Naive B cell (primary cell): ENCODE results near the gene GTF3C5. TPM values are rescaled to one million over a fixed set of nuclear protein-coding genes. Genes with fewer than 3 reads are reported as not detected.
"Not testable (repeated sequence)": the region's sequence is repeated elsewhere in the genome, so short reads cannot be mapped to it uniquely, and the experiment has no call there.

ENCODE experiments used
- ATAC-seq, 2 donors: fragments of 150-1000 bp; cut with Tn5 transposase; 2 replicates each; pipeline ENCODE4 v1.10.0; 2021; ENCODE audit warnings: low read depth in 2 of 2, mild to moderate bottlenecking in 2 of 2, moderate library complexity in 2 of 2
- DNase-seq: peaks from one replicate; pipeline ENCODE4 v3.0.0; 2022
- H3K27ac Mint-ChIP-seq, 6 donors: one replicate each; pipeline ENCODE4 v1.8.0; 2020 to 2022; ENCODE audit warnings: mild to moderate bottlenecking in 6 of 6, mixed read lengths in 6 of 6, moderate library complexity in 5 of 6, inconsistent platforms in 2 of 6
- H3K27me3 Mint-ChIP-seq, 3 donors: one replicate each; pipeline ENCODE4 v1.8.0; 2021 to 2022; ENCODE audit warnings: mixed read lengths in 3 of 3, mild to moderate bottlenecking in 1 of 3
- H3K36me3 Mint-ChIP-seq, 2 donors: one replicate each; pipeline ENCODE4 v1.8.0; 2020 to 2022; ENCODE audit warnings: mixed read lengths in 2 of 2, inconsistent platforms in 1 of 2, mild to moderate bottlenecking in 1 of 2
- H3K4me1 Mint-ChIP-seq, 3 donors: one replicate each; pipeline ENCODE4 v1.8.0; 2020 to 2022; ENCODE audit warnings: mixed read lengths in 3 of 3, inconsistent platforms in 1 of 3, mild to moderate bottlenecking in 1 of 3, moderate library complexity in 1 of 3
- H3K4me3 Mint-ChIP-seq, 8 donors: one replicate each; pipeline ENCODE4 v1.8.0; 2020 to 2022; ENCODE audit warnings: mild to moderate bottlenecking in 8 of 8, mixed read lengths in 8 of 8, moderate library complexity in 8 of 8, inconsistent platforms in 2 of 8
- H3K9me3 Mint-ChIP-seq, 7 donors: one replicate each; pipeline ENCODE4 v1.8.0; 2020 to 2022; ENCODE audit warnings: mixed read lengths in 7 of 7, mild to moderate bottlenecking in 5 of 7, inconsistent platforms in 2 of 7, moderate library complexity in 1 of 7
- polyA plus RNA-seq, 6 donors: library from polyadenylated mRNA; unstranded; fragments of 300-500 nt; fragmentation: Illumina TruSeq; gene quantifications; one replicate each; pipeline ENCODE4 v1.2.3, GENCODE V29; 2021; ENCODE audit warnings: low read depth in 6 of 6

The GTF3C5 gene
- polyA plus RNA-seq, 6 donors from 2014 or later: 22.3 to 44.2 (median 32.7) TPM

DNA sequence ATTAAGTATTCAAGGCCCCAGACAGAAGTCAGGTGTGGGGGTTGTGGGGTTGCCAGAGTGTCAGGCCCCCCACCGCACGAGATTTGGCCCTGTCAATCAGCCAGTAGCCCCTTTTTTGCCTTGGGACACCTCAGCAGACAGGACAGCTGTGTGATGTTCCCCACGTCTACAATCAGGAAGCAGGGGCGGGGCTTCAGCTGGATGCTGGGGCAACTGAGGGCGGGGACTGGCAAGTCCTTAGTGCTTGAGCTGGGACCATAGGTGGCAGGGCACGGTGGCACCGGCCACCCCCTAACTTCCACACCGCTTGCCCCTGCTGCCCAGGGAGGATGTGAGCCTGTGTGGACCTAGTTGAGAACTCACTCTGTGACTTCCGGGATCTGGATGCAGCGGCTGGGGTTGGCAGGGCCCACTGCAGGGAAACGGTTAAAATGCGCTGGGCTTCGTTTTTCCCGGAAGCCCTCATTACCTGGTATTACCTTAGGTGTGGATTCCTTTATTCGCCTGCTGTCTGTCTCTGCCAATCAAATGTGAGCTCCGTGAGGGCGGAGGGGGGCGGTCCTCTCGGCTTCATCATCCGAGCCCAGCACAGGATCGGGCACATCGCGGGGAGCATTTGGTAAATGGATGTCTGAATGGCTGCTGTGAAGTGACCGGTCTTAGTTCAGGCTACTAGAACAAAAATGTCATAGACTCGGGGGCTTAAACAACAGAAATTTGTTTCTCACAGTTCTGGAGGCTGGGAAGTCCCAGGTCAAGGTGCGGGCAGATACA lies 7.5 kb upstream of the GTF3C5 start:
- H3K36me3 Mint-ChIP-seq: no peaks in the 10 kb centered on the region

DNA sequence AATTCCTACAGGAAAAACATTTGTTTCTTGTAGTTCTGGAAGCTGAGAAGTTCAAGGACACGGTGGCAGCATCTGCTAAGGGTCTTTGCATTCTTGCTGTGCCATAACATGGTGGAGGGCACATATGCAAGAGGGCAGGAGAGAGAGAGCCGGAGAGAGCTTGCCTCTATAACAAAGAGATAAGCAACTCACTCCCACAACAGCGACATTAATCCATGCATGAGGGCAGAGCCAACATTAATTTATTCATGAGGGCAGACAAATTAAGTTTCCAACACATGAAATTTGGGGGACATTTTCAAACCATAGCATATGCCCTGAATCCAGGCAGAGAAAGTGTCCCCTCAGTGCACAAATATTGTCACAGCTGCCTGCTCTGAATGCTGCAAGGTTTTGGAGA lies 4.4 kb upstream of the GTF3C5 start:
- DNase-seq: no peak
- ATAC-seq: no peak
- H3K27ac Mint-ChIP-seq: no peak overlapping the region
- no peaks in the 10 kb centered on the region for H3K36me3 Mint-ChIP-seq
- peaks cover 0 to 1% (median 0%) of the 10 kb centered on the region in 7 donors for H3K9me3 Mint-ChIP-seq
- H3K27me3 Mint-ChIP-seq: no peaks in the 10 kb centered on the region
- peak overlapping the region in 2 of 8 donors; percentile 9 to 85 for H3K4me3 Mint-ChIP-seq
- H3K4me1 Mint-ChIP-seq: peaks cover 19 to 35% (median 20%) of the 10 kb centered on the region in 3 donors

More for the DNA sequence above, 7.5 kb upstream of the GTF3C5 start:
- Mint-ChIP-seq H3K4me3 (peak overlapping the region in 1 of 8 donors; percentile 17), H3K27ac (peak overlapping the region in 2 of 6 donors; percentile 65 to 68), H3K4me1 (peaks cover 5 to 11% (median 10%) of the 10 kb centered on the region in 3 donors), H3K9me3 (no peaks in the 10 kb centered on the region), H3K27me3 (no peaks in the 10 kb centered on the region)
- DNase-seq: no peak
- ATAC-seq: no peak

DNA sequence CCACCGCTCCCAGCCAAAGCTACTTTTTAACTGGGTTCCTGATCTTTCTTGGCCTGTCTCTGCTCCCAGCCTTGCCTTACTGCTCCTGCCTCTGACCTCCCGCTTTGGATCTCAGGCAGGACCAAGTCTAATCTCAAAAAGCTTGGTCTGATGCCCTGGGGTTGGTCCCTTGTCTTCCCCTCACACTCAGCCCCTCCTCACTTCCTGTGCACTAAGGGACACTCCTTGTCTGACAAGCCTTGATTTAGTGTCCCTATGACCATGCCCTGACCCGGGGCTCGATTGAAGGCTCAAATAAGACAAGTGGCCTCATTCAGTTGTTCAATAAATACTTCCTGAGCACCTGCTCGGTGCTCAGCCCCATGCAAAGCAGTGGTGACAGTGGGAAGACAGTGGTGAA lies 3.7 kb upstream of the GTF3C5 start:
- H3K27ac Mint-ChIP-seq: peak overlapping the region in 2 of 6 donors; percentile 56 to 86
- peaks cover 26 to 42% (median 27%) of the 10 kb centered on the region in 3 donors for H3K4me1 Mint-ChIP-seq

DNA sequence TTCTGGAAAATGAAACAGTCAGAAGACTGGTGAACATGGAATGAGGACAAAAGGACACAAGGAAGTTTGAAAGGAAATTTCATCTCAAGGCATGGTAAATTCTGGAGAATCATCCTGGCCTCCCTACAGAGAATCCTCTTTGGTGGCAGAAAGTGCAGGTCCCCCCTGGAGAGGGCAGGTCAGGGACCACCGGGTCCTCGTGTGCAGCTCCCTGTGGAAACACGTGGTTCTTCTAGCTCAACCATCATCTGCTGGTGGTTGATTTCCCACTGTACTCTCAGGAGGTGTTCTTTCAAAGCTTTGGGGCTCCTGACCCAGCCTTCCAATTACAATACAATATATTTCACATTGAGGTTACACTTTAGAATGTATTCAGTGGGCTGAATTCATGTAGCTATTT lies 2.6 kb upstream of the GTF3C5 start:
- H3K4me1 Mint-ChIP-seq: peaks cover 30 to 42% (median 37%) of the 10 kb centered on the region in 3 donors
- no peak for DNase-seq
- H3K9me3 Mint-ChIP-seq: peaks cover 0 to 1% (median 0%) of the 10 kb centered on the region in 7 donors
- H3K27me3 Mint-ChIP-seq: no peaks in the 10 kb centered on the region
- H3K27ac Mint-ChIP-seq: no peak overlapping the region
- no peaks in the 10 kb centered on the region for H3K36me3 Mint-ChIP-seq
- no peak for ATAC-seq
- H3K4me3 Mint-ChIP-seq: peak overlapping the region in 6 of 8 donors; percentile 36 to 98 (median 80)

More for the DNA sequence above, 3.7 kb upstream of the GTF3C5 start:
- no peak for DNase-seq
- peak overlapping the region in 2 of 8 donors; percentile 45 to 94 for H3K4me3 Mint-ChIP-seq
- H3K27me3 Mint-ChIP-seq: no peaks in the 10 kb centered on the region
- ATAC-seq: no peak
- peaks cover 0 to 1% (median 0%) of the 10 kb centered on the region in 7 donors for H3K9me3 Mint-ChIP-seq
- H3K36me3 Mint-ChIP-seq: no peaks in the 10 kb centered on the region

DNA sequence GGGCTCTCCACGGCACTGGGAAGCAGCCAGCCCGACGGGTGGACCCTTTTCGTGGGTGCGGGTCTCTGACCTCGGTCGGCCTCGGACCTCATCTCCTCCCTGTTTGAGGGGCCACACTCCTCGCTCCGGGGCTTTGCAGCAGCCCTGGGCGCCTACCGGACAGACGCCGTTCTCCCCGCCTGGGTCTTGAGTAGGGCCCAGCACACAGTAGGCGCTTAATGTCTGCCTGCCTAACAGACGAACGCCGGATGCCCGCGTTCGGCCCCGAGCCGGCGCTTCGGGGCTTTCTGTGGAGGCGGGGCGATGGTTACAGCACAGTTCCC lies 842 bp upstream of the GTF3C5 start:
- Mint-ChIP-seq H3K27ac (peak overlapping the region; percentile 95 to 99 (median 98)), H3K9me3 (peaks cover 0 to 1% (median 0%) of the 10 kb centered on the region in 7 donors), H3K4me3 (peak overlapping the region; percentile 94 to 100 (median 99)), H3K4me1 (peaks cover 39 to 54% (median 47%) of the 10 kb centered on the region in 3 donors), H3K27me3 (no peaks in the 10 kb centered on the region), H3K36me3 (no peaks in the 10 kb centered on the region)
- DNase-seq (no peak), ATAC-seq (peak; percentile 7 to 14)

- no peak for DNase-seq
- no peak for ATAC-seq
- H3K4me1 Mint-ChIP-seq: peaks cover 39 to 60% (median 55%) of the 10 kb centered on the region in 3 donors
- H3K27ac Mint-ChIP-seq: peak overlapping the region; percentile 95 to 99 (median 98)
- peaks cover 0 to 1% (median 0%) of the 10 kb centered on the region in 7 donors for H3K9me3 Mint-ChIP-seq
- no peaks in the 10 kb centered on the region for H3K36me3 Mint-ChIP-seq
- no peaks in the 10 kb centered on the region for H3K27me3 Mint-ChIP-seq
- peak overlapping the region; percentile 94 to 100 (median 99) for H3K4me3 Mint-ChIP-seq
These were observed 279 bp downstream of the GTF3C5 start for GRCh38 chr9:133031130-133031422.

GRCh38 chr9:133031496-133031911 lies 707 bp downstream of the GTF3C5 start:
- Mint-ChIP-seq H3K9me3 (peaks cover 0 to 1% (median 0%) of the 10 kb centered on the region in 7 donors), H3K4me3 (peak overlapping the region; percentile 94 to 100 (median 99)), H3K27ac (peak overlapping the region in 4 of 6 donors; percentile 23 to 59 (median 28)), H3K27me3 (no peaks in the 10 kb centered on the region), H3K4me1 (peaks cover 39 to 61% (median 59%) of the 10 kb centered on the region in 3 donors), H3K36me3 (no peaks in the 10 kb centered on the region)
- ATAC-seq (no peak), DNase-seq (no peak)

- Mint-ChIP-seq H3K27me3 (no peaks in the 10 kb centered on the region), H3K9me3 (peaks cover 0 to 1% (median 0%) of the 10 kb centered on the region in 7 donors), H3K4me3 (peak overlapping the region; percentile 94 to 100 (median 99)), H3K4me1 (peaks cover 37 to 68% (median 56%) of the 10 kb centered on the region in 3 donors), H3K27ac (peak overlapping the region in 1 of 6 donors; percentile 26), H3K36me3 (no peaks in the 10 kb centered on the region)
- ATAC-seq (no peak), DNase-seq (no peak)
These were observed 1.4 kb downstream of the GTF3C5 start for GRCh38 chr9:133032171-133032570.

DNA sequence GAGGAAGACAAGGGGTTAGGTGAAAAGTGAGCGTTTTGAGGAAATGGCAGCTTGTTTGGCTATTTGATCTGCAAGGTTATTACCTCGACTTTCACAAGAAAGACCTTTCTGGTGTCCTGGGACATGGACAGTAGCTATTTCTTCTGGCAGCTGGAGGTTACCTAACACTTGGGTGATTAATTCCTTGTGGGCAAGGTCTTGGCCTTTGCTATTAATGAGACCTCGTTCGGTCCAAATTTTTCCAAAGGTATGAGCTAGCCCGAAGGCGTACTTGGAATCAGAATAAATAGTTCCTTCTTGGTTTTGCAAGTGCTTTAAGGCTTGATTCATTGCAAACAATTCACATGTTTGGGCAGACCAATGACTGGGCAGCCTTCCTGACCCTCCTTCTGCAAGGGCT lies 4.9 kb downstream of the GTF3C5 start:
- H3K36me3 Mint-ChIP-seq: peaks cover 5 to 7% of the 10 kb centered on the region in 2 donors
- H3K9me3 Mint-ChIP-seq: peaks cover 0 to 1% (median 0%) of the 10 kb centered on the region in 7 donors
- H3K27me3 Mint-ChIP-seq: no peaks in the 10 kb centered on the region
- DNase-seq: no peak
- ATAC-seq: no peak
- H3K27ac Mint-ChIP-seq: no peak overlapping the region
- peak overlapping the region in 1 of 8 donors; percentile 25 for H3K4me3 Mint-ChIP-seq
- H3K4me1 Mint-ChIP-seq: peaks cover 43 to 67% (median 60%) of the 10 kb centered on the region in 3 donors

DNA sequence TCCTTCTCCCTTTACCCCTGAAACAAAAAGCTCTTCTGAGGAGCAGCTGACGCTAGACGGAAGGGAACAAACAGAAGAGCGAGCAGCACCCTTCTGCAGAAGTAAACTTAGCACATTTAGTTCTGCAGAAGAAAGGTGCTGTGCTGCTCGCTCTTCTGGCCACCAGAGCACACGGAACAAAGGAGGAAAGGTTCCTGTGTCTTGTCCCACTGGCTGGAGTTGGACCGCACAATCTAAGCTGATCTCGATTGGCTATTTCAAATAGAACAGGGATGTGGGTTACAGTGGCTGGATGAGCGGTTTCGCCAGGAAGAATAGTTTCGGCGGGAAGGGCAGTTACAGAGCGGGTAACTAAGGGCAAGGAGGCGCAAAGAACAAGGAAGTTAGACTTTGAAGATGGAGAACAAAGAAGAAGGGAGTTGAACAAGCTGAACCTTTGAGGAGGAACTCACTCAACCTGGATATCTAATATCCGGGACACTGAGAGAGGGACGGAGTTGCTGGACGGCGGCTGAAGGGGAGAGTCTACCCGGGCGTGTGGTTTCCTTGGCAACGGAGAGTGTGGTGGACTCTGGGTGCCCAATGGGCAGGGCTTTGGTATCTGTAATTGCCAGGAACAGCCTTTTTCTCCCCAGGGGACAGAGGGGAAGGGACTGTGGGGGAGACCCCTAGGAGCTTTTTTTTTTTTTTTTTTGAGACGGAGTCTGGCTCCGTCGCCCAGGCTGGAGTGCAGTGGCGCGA lies 7.1 kb downstream of the GTF3C5 start:
- Mint-ChIP-seq H3K9me3 (no peaks in the 10 kb centered on the region), H3K27ac (peak overlapping the region in 1 of 6 donors; percentile 49), H3K4me3 (no peak overlapping the region), H3K27me3 (no peaks in the 10 kb centered on the region), H3K4me1 (peaks cover 26 to 50% (median 38%) of the 10 kb centered on the region in 3 donors), H3K36me3 (peaks cover 12% of the 10 kb centered on the region in 2 donors)
- ATAC-seq (no peak), DNase-seq (no peak)

DNA sequence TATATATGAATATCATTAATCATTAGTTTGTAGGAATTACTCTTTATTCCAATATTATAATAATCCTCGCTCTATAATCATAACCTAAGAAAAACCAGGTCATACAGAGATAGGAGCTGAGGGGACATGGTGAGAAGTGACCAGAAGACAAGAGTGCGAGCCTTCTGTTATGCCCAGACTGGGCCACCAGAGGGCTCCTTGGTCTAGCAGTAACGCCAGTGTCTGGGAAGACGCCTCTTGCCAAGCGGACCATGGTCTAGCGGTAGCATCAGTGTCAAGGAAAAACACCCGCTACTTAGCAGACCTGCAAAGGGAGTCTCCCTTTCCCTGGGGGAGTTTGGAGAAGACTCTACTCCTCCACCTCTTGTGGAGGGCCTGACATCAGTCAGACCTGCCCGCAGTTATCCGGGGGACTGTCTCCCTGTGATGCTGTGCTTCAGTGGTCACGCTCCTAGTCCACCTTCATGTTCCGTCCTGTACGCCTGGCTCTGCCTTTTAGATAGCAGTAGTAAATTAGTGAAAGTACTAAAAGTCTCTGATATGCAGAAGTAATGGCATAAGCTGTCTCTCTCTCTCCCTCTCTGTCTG lies 10.2 kb downstream of the GTF3C5 start:
- not testable (repeated sequence) for H3K4me3 Mint-ChIP-seq, ATAC-seq, H3K27ac Mint-ChIP-seq, H3K9me3 Mint-ChIP-seq, H3K27me3 Mint-ChIP-seq, DNase-seq
- Mint-ChIP-seq H3K4me1 (peaks cover 17 to 32% (median 19%) of the 10 kb centered on the region in 3 donors), H3K36me3 (peaks cover 13 to 27% of the 10 kb centered on the region in 2 donors)

- Mint-ChIP-seq H3K27me3 (no peaks in the 10 kb centered on the region), H3K4me1 (peaks cover 13 to 26% (median 17%) of the 10 kb centered on the region in 3 donors), H3K36me3 (peaks cover 13 to 36% of the 10 kb centered on the region in 2 donors), H3K4me3 (no peak overlapping the region), H3K9me3 (no peaks in the 10 kb centered on the region), H3K27ac (no peak overlapping the region)
- DNase-seq: no peak
- ATAC-seq: no peak
These were observed 11.2 kb downstream of the GTF3C5 start for GRCh38 chr9:133041958-133042357.

DNA sequence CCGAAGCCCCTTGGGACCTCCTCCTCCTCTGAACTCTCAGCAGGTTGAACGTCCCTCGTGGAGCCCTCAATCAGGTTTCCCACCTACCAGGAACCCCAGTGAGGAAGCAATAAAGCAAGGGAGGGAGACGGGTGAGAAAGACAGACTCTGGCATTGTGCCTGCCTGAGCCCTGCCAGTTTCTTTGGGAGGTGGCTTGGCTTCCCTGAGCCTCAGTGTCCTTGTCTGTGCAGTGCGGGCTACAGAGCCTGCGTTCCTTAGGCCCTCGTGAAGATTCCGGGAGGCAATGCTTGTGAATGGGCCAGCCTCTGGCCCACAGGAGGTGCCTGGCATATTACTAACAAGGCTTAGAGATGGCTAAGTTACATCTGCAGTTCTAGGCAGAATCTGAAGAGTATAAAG lies 11.9 kb downstream of the GTF3C5 start:
- DNase-seq: no peak
- no peak for ATAC-seq
- Mint-ChIP-seq H3K27me3 (no peaks in the 10 kb centered on the region), H3K4me3 (no peak overlapping the region), H3K9me3 (no peaks in the 10 kb centered on the region), H3K36me3 (peaks cover 13 to 38% of the 10 kb centered on the region in 2 donors), H3K27ac (no peak overlapping the region), H3K4me1 (peaks cover 12 to 19% (median 17%) of the 10 kb centered on the region in 3 donors)
